Endothelial cell of coronary artery (primary cell): Measurements from ENCODE around the gene CT45A8. TPM values are rescaled to one million over a fixed set of nuclear protein-coding genes. Genes with fewer than 3 reads are reported as not detected.

Experiments
- total RNA-seq: library from RNA; depleted of rRNA; stranded (reverse); fragments of >200 nt; gene quantifications from 2 replicates; pipeline ENCODE4 v1.2.3, GENCODE V29; 2014

The CT45A8 gene, protein sequence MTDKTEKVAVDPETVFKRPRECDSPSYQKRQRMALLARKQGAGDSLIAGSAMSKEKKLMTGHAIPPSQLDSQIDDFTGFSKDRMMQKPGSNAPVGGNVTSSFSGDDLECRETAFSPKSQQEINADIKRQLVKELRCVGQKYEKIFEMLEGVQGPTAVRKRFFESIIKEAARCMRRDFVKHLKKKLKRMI
- not detected in 2 replicates for total RNA-seq

DNA sequence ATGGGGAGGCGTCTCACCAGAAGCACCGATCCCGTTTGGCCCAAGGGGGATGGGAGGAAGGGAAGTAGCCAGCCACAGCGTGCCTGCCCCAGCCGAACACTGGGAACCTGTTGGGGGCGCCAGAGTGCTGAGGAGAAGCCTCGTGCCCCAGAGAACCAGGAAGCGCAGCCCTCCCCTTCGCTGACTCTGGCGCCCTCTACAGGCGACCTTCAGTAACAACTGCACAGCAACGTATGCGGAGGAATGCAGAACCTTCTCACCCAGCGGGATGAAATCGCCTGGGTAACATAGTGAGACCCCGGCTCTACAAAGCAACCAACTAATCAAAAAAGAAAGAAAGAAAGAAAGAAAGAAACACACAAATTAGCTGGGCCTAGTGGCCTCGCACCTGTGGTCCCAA is at the start of gene CT45A8:
Gene CT45A8 (minus strand): TSS at position 101 of the 400 bp plus-strand sequence. CDS start 3,755 bp downstream, outside the sequence.

GRCh38 chrX:135893294-135893817 is 39.0 kb upstream of the CT45A8 start, which contains the start of the genes CT45A10 and SAGE1:
CT45A10 (minus strand) TSS chrX:135893444; CDS start chrX:135885344, 8,100 bp downstream.
SAGE1 (plus strand) TSS chrX:135893716; CDS start chrX:135896243, 2,527 bp downstream.

DNA sequence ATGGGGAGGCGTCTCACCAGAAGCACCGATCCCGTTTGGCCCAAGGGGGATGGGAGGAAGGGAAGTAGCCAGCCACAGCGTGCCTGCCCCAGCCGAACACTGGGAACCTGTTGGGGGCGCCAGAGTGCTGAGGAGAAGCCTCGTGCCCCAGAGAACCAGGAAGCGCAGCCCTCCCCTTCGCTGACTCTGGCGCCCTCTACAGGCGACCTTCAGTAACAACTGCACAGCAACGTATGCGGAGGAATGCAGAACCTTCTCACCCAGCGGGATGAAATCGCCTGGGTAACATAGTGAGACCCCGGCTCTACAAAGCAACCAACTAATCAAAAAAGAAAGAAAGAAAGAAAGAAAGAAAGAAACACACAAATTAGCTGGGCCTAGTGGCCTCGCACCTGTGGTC is 17.4 kb upstream of the CT45A8 start, which contains the start of gene CT45A9:
Gene CT45A9 (minus strand): TSS at position 101 of the 400 bp plus-strand sequence. CDS start 3,751 bp downstream, outside the sequence.

DNA sequence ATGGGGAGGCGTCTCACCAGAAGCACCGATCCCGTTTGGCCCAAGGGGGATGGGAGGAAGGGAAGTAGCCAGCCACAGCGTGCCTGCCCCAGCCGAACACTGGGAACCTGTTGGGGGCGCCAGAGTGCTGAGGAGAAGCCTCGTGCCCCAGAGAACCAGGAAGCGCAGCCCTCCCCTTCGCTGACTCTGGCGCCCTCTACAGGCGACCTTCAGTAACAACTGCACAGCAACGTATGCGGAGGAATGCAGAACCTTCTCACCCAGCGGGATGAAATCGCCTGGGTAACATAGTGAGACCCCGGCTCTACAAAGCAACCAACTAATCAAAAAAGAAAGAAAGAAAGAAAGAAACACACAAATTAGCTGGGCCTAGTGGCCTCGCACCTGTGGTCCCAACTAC is 17.2 kb downstream of the CT45A8 start, which contains the start of gene CT45A7:
Gene CT45A7 (minus strand): TSS at position 101 of the 400 bp plus-strand sequence. CDS start 3,747 bp downstream, outside the sequence.

GRCh38 chrX:135819912-135820311 is 34.4 kb downstream of the CT45A8 start, which contains the start of gene CT45A2:
CT45A2 (minus strand) TSS chrX:135820012; CDS start chrX:135816265, 3,747 bp downstream.

GRCh38 chrX:135802687-135803086 is 51.7 kb downstream of the CT45A8 start, which contains the start of gene CT45A6:
CT45A6 (minus strand) TSS chrX:135802787; CDS start chrX:135798993, 3,794 bp downstream.

Other genes starting within 250 kb of the CT45A8 start
- gene CT45A1, start 140.9 kb downstream of the CT45A8 start, total RNA-seq = not detected in 2 replicates
- not detected in 2 replicates for gene CT45A3, start 86.3 kb downstream of the CT45A8 start, total RNA-seq
- not detected in 2 replicates for gene CT45A5, start 69.0 kb downstream of the CT45A8 start, total RNA-seq
- not detected in 2 replicates for gene CT45A6, start 51.8 kb downstream of the CT45A8 start, total RNA-seq
- not detected in 2 replicates for gene CT45A2, start 34.5 kb downstream of the CT45A8 start, total RNA-seq
- not detected in 2 replicates for gene CT45A7, start 17.3 kb downstream of the CT45A8 start, total RNA-seq
- gene CT45A9, start 17.3 kb upstream of the CT45A8 start, total RNA-seq = not detected in 2 replicates
- not detected in 2 replicates for gene CT45A10, start 38.9 kb upstream of the CT45A8 start, total RNA-seq
- gene SAGE1, start 39.2 kb upstream of the CT45A8 start, total RNA-seq = not detected in 2 replicates
- gene MMGT1, start 119.5 kb upstream of the CT45A8 start, total RNA-seq = 5.8 and 8.1 TPM in 2 replicates
- 12.7 and 14.8 TPM in 2 replicates for gene SLC9A6, start 130.9 kb upstream of the CT45A8 start, total RNA-seq